A549 (cell line): ENCODE results near the gene SAMD10. TPM values are rescaled to one million over a fixed set of nuclear protein-coding genes. Genes with fewer than 3 reads are reported as not detected.

Source experiments
- ATAC-seq, 2 experiments: fragments of 200-7000 bp in 1 of 2; fragments of >200 bp in 1 of 2; cut with Nextera tagmentation in 1 of 2; cut with Tn5 transposase in 1 of 2; 3 replicates each; pipeline versions ENCODE4 v1.8.0 to v1.9.1; 2018 to 2020; ENCODE audit warnings: mild to moderate bottlenecking in 1 of 2, moderate library complexity in 1 of 2
- CTCF ChIA-PET: fragments of 300-600 bp; sonication (Branson Sonifier 250); formaldehyde crosslinking; extraction: SDS; loops from one replicate; lab custom pipeline; 2021; ENCODE audit warnings: antibody characterized with exemption, inconsistent platforms; lab: Yijun Ruan, JAX
- POLR2A ChIA-PET: fragments of 350-600 bp; formaldehyde crosslinking; extraction: SDS; loops from one replicate; lab custom pipeline; 2021; ENCODE audit warnings: antibody characterized with exemption, inconsistent platforms; lab: Yijun Ruan, JAX
- DNase-seq, 2 experiments: peaks; one replicate each; pipeline versions ENCODE4 v3.0.0 to v3.0.0-alpha.2; 2011 to 2016; ENCODE audit warnings: low read depth in 1 of 2, low spot score in 1 of 2
- FAIRE-seq: peaks from 2 replicates; lab custom pipeline; 2011; peaks lifted over from hg19 to GRCh38; lab: Jason Lieb, UNC
- H3K27ac ChIP-seq, 2 experiments: fragments of >200 bp; sonication (Bioruptor Twin); formaldehyde crosslinking; 3 replicates each; pipeline ENCODE4 v1.5.1; 2016 to 2017
- H3K4me1 ChIP-seq: fragments of >200 bp; sonication (Bioruptor Twin); formaldehyde crosslinking; 3 replicates; pipeline ENCODE4 v1.6.1; 2016
- H3K4me2 ChIP-seq: fragments of >200 bp; sonication (Bioruptor Twin); formaldehyde crosslinking; 3 replicates; pipeline ENCODE4 v1.6.1; 2016
- H3K4me3 ChIP-seq: fragments of >200 bp; sonication (Bioruptor Twin); formaldehyde crosslinking; 3 replicates; pipeline ENCODE4 v1.5.1; 2016
- H3K9me3 ChIP-seq: fragments of >200 bp; sonication (Bioruptor Twin); formaldehyde crosslinking; 3 replicates; pipeline ENCODE4 v1.6.1; 2016
- CBX2 ChIP-seq: fragments of 200-600 bp; sonication (generic); IDR thresholded peaks from 2 replicates; pipeline ENCODE4 v1.6.1; 2016; ENCODE audit warnings: low read depth, mild to moderate bottlenecking, borderline replicate concordance
- CEBPB ChIP-seq, 2 experiments: fragments of >200 bp in 1 of 2; sonication (Bioruptor Twin) in 1 of 2; formaldehyde crosslinking in 1 of 2; IDR thresholded peaks; 2 replicates each; pipeline ENCODE4 v1.6.1; 2012 to 2016
- CHD4 ChIP-seq: fragments of 200-600 bp; sonication (generic); IDR thresholded peaks from 2 replicates; pipeline ENCODE4 v1.6.1; 2016; ENCODE audit warnings: antibody characterized with exemption, mild to moderate bottlenecking, borderline replicate concordance
- CTCF ChIP-seq: fragments of >200 bp; sonication (Bioruptor Twin); formaldehyde crosslinking; IDR thresholded peaks from 3 replicates; pipeline ENCODE4 v1.5.1; 2016
- EHMT2 ChIP-seq: fragments of 200-600 bp; sonication (generic); IDR thresholded peaks from 2 replicates; pipeline ENCODE4 v1.6.1; 2016; ENCODE audit warnings: antibody characterized with exemption, low read depth, mild to moderate bottlenecking, moderate library complexity
- ELK1 ChIP-seq: fragments of 150-350 bp; IDR thresholded peaks from 2 replicates; pipeline ENCODE4 v1.6.1; 2014; ENCODE audit warnings: low read depth, mild to moderate bottlenecking, low read length
- EP300 ChIP-seq, 2 experiments: fragments of >200 bp; sonication (Bioruptor Twin); formaldehyde crosslinking; IDR thresholded peaks; 2 replicates in 1 of 2; 3 replicates in 1 of 2; pipeline ENCODE4 v1.6.1; 2016 to 2017
- FOSB ChIP-seq: fragments of 250-450 bp; sonication (Bioruptor Pico); IDR thresholded peaks from 2 replicates; pipeline ENCODE4 v1.5.0; 2020; ENCODE audit warnings: mild to moderate bottlenecking, moderate library complexity
- FOXS1 ChIP-seq: fragments of 250-450 bp; sonication (Bioruptor Pico); IDR thresholded peaks from 2 replicates; pipeline ENCODE4 v1.5.0; 2020; ENCODE audit warnings: mild to moderate bottlenecking, moderate library complexity
- HDAC2 ChIP-seq: fragments of 200-600 bp; sonication (generic); IDR thresholded peaks from 2 replicates; pipeline ENCODE4 v1.6.1; 2016
- HEYL ChIP-seq: fragments of 250-450 bp; sonication (Bioruptor Pico); IDR thresholded peaks from 2 replicates; pipeline ENCODE4 v1.8.0; 2021; ENCODE audit warnings: mild to moderate bottlenecking, moderate library complexity
- HOXB5 ChIP-seq: fragments of 250-450 bp; sonication (Bioruptor Pico); IDR thresholded peaks from 2 replicates; pipeline ENCODE4 v1.5.0; 2020; ENCODE audit warnings: mild to moderate bottlenecking, moderate library complexity
- KDM1A ChIP-seq: fragments of 200-600 bp; sonication (generic); IDR thresholded peaks from 2 replicates; pipeline ENCODE4 v1.6.1; 2016; ENCODE audit warnings: low read depth, mild to moderate bottlenecking
- MAX ChIP-seq: IDR thresholded peaks from 2 replicates; pipeline ENCODE4 v1.6.1; 2012
- MAZ ChIP-seq: fragments of 150-350 bp; IDR thresholded peaks from 2 replicates; pipeline ENCODE4 v1.6.1; 2014; ENCODE audit warnings: antibody characterized with exemption, low read depth, low read length, borderline replicate concordance
- MYC ChIP-seq: IDR thresholded peaks from 2 replicates; pipeline ENCODE4 v1.6.1; 2012; ENCODE audit warnings: mild to moderate bottlenecking, inconsistent platforms, low read length, improper control_type of control experiment, borderline replicate concordance
- NR3C1 ChIP-seq: fragments of >200 bp; sonication (Bioruptor Twin); formaldehyde crosslinking; IDR thresholded peaks from 3 replicates; pipeline ENCODE4 v1.6.1; 2017
- PBX3 ChIP-seq: IDR thresholded peaks from 2 replicates; pipeline ENCODE4 v1.6.1; 2012
- REST ChIP-seq: fragments of 200-600 bp; sonication (generic); IDR thresholded peaks from 2 replicates; pipeline ENCODE4 v1.6.1; 2016; ENCODE audit warnings: antibody characterized with exemption, mild to moderate bottlenecking, moderate library complexity
- RNF2 ChIP-seq: fragments of 200-600 bp; sonication (generic); IDR thresholded peaks from 2 replicates; pipeline ENCODE4 v1.6.1; 2016; ENCODE audit warnings: low read depth, mild to moderate bottlenecking, antibody characterized with exemption, moderate library complexity, borderline replicate concordance
- SMC3 ChIP-seq: fragments of >200 bp; sonication (Bioruptor Twin); formaldehyde crosslinking; IDR thresholded peaks from 3 replicates; pipeline ENCODE4 v1.6.1; 2018; ENCODE audit warnings: inconsistent platforms
- TP53 ChIP-seq: fragments of 250-450 bp; sonication (Bioruptor Pico); IDR thresholded peaks from 2 replicates; pipeline ENCODE4 v1.5.0; 2021; ENCODE audit warnings: mild to moderate bottlenecking, moderate library complexity
- ZFP36 ChIP-seq: fragments of 450-650 bp; IDR thresholded peaks from 2 replicates; pipeline ENCODE4 v1.6.1; 2014; ENCODE audit warnings: borderline replicate concordance; ENCODE audit not compliant: partially characterized antibody
- WGBS: methylation state at CpG from one replicate; pipeline ENCODE4 v1.1.6; 2017; ENCODE audit errors: missing lambda C conversion rate; 5-methylcytosine and 5-hydroxymethylcytosine counted together
- polyA plus RNA-seq, 4 experiments: library from polyadenylated mRNA; depleted of rRNA in 3 of 4; stranded (reverse); fragments of >200 nt; fragmentation: RNase III in 1 of 4; extraction: RNeasy Plus Mini Kit Qiagen cat#74134 plus additional on column Dnase treatment in 1 of 4; gene quantifications; 2 replicates in 3 of 4; 3 replicates in 1 of 4; pipeline ENCODE4 v1.2.3, GENCODE V29; 2011 to 2017

The SAMD10 gene
- polyA plus RNA-seq, 2 of the 4 experiments (the other 2 are of a cell fraction) = not detected

GRCh38 chr20:63966944-63967322 lies 12.5 kb downstream of the SAMD10 start:
- Histone ChIP-seq H3K27ac (no peak overlapping the region), H3K4me1 (peaks cover 13% of the 10 kb centered on the region; the same call in 2 of the 3 replicates), H3K9me3 (no peaks in the 10 kb centered on the region), H3K4me3 (no peak overlapping the region), H3K4me2 (no peak overlapping the region)
- 92% methylated on average over 10 of the region's 13 CpGs for WGBS
- ChIA-PET CTCF (interaction anchor here (1.3 to 2.4 kb wide), 3 partner anchors 11 to 90 kb away, joined by 3 to 10 read pairs (median 4); partner anchors contain the start of genes PRPF6 and UCKL1), POLR2A (interaction anchor here (0.6 kb wide), 1 partner anchor 240 kb away, joined by 4 read pairs; no protein-coding TSS in a partner anchor)
- ATAC-seq = no peak
- TF ChIP-seq HOXB5 (CRISPR knock-in tag) (no peak), REST (no peak), NR3C1 (no peak), EP300 (IDR thresholded peaks at IDR 0.05) (no peak), ELK1 (no peak), RNF2 (no peak), CHD4 (no peak), CEBPB (IDR thresholded peaks at IDR 0.05) (no peak), HDAC2 (no peak), PBX3 (no peak), TP53 (CRISPR knock-in tag) (no peak), FOSB (CRISPR knock-in tag) (no peak), MAX (no peak), CTCF (no peak)
- FAIRE-seq = no peak
- no peak for DNase-seq

- DNase-seq = no peak
- Histone ChIP-seq H3K9me3 (no peaks in the 10 kb centered on the region), H3K27ac (no peak overlapping the region), H3K4me1 (peaks cover 13% of the 10 kb centered on the region; the same call in 2 of the 3 replicates), H3K4me3 (no peak overlapping the region), H3K4me2 (no peak overlapping the region)
- 95% methylated on average over 18 of the region's 27 CpGs for WGBS
- CTCF ChIA-PET = interaction anchor here (1.9 to 2.4 kb wide), 2 partner anchors 10 to 14 kb away, joined by 4 to 10 read pairs; partner anchors contain the start of genes PRPF6 and UCKL1
- no peak for FAIRE-seq
- no peak for ATAC-seq
- POLR2A ChIA-PET = interaction anchor here (0.6 kb wide), 1 partner anchor 240 kb away, joined by 4 read pairs; no protein-coding TSS in a partner anchor
- TF ChIP-seq FOXS1 = no peak
- TF ChIP-seq KDM1A = no peak
- no peak for TF ChIP-seq ZFP36
- TF ChIP-seq MAZ = no peak
- TF ChIP-seq SMC3 = no peak
- no peak for TF ChIP-seq FOSB (CRISPR knock-in tag)
- no peak for TF ChIP-seq EHMT2
- no peak for TF ChIP-seq REST
- TF ChIP-seq CBX2 = no peak
- no peak for TF ChIP-seq MYC
- no peak for TF ChIP-seq HEYL
Measured at GRCh38 chr20:63966172-63966943, 13.1 kb downstream of the SAMD10 start.
